GM21526 (cell line): ENCODE measurements around the gene TNP1.

Source experiments
- ATAC-seq: cut with Tn5 transposase; IDR thresholded peaks from one replicate; pipeline ENCODE4 v1.9.1; 2021; ENCODE audit warnings: moderate library complexity; ENCODE audit not compliant: unreplicated experiment, low FRiP score

Gene TNP1

GRCh38 chr2:216849987-216850386, 9.9 kb downstream of the TNP1 start:
- no peak for ATAC-seq

- no peak for ATAC-seq
Measured at GRCh38 chr2:216845426-216845825, 14.4 kb downstream of the TNP1 start.

- no peak for ATAC-seq
Measured at GRCh38 chr2:216842636-216843035, 17.2 kb downstream of the TNP1 start.

GRCh38 chr2:216839688-216840087, 20.2 kb downstream of the TNP1 start:
- no peak for ATAC-seq

- no peak for ATAC-seq
Measured at GRCh38 chr2:216838151-216838550, 21.7 kb downstream of the TNP1 start.

DNA sequence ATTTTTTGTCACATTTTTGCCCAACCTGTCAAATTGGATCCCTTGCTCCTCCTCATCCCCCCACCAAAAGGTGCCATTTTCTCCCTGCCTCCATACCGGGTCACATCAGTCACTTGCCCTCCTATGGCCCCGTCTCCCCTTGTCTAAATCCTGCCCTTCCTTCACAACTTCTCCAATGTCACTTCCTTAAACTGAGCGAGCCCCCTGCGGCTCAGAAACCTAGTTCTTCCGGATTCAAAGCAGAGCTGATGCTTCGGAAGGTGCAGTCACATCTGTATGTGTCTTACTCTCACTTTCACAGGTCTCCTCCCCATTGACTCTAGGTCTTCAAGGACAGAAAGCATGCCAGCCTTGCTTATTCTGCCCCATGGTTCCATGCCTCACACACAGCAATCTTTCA, 22.1 kb downstream of the TNP1 start:
- ATAC-seq, result no peak

GRCh38 chr2:216833061-216833460, 26.8 kb downstream of the TNP1 start:
- no peak for ATAC-seq

DNA sequence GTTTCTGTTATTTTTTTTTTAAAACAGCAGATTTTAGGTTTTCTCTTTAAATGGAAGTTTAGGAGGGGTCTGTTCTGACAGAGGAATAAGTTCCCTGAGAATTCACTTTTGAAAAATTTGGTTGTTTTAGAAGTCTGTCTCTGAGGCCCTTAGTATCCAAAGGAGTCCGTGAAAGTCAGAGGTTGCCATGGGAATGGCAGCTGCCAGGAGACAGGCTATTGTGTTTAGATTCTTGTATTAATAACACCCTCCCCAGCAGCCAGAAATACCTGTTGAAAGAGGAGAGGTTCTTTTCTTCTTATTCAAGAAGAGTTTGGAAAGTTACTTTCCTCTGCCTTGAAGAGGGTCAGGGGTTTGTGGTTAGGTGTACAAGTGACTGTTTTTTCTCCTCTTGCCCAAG, 29.5 kb downstream of the TNP1 start:
- no peak for ATAC-seq

DNA sequence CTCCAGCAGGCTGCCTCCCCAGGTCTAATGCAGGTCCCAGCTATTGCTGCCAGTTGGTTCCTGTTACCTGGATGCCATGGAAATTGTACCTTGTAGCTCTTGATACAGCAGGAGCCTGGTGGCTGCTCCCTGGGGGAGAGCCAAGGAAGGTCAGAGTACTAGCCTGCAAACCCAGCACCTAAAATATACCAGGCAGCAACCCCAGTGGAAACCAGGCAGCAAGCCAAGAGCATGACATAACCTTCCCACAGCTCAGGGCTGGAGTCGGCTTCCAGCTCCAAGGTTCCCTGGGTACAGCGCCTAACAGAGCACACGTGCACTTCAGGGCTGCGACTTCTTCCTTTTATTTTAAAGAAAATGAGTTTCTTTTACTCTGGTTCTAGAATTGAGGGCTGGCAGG, 30.3 kb downstream of the TNP1 start:
- no peak for ATAC-seq

DNA sequence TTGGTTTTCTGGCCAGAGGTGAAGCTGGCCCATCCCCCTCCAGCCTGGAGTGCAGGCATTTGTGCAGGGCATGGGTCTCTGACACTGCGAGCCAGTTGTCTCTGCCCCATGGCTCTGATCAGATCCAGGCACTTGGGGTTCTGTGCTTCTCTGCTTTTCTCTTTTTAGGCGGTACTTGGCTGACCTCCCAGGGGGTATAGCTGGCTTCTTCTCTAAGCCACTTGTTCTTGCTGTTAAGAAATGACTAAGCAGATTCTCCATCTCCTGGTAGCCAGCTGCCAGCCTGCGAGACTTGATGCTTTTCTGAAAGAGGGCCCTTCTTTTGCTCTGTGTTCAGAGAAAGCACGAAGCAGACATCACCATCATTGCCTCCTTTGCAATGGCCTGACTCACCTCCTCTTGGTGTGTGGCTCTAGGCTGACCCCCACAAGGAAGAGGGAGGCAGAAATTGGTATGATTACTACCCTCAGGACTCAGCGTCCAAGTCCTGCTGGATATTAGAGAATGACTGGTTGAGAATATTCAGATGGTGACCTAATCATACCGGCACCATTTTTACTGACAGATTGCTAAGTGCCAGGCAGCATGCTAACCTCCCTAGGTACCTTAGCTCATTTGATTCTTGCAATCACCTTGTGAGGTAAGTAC, 32.7 kb downstream of the TNP1 start:
- no peak for ATAC-seq

DNA sequence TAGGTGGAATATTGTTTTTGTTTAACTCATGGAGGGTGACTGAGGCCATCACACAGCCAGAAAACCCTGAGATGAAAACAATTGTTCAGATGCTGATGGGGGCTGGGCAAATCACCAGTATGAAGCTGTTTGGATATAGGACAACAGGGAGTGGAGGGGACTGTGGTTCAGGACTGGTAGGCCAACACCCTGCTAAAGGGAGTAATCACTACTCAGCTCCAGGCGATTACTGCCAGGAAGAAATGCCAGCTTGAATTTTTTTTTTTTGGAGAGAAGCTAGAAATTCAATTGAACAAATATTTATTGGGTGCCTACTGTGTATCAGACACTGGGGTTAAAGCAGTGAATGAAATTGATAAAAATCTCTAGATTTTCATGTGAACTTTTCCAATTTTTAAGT, 37.4 kb downstream of the TNP1 start:
- no peak for ATAC-seq

DNA sequence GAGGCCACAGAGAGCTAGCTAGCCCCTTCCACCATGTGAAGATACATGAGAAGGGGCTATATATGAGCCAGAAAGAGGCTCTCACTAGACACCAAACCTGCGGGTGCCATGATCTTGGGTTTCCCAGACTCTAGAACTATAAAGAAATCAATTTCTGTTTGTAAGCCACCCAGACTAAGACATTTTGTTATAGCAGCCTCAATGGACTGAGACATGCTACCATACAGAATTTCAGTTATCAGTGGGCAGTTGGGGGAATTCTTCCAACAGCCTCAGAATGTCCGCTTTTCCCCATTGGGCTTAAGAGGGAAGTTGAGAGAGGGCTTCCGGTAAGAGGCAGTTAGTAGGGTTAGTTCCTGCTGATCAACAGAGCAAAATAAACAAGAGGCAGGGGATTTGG, 39.2 kb downstream of the TNP1 start:
- no peak for ATAC-seq

GRCh38 chr2:216819766-216820165, 40.1 kb downstream of the TNP1 start:
- no peak for ATAC-seq

- no peak for ATAC-seq
Measured at GRCh38 chr2:216819055-216819454, 40.8 kb downstream of the TNP1 start.

GRCh38 chr2:216810399-216811160, 49.3 kb downstream of the TNP1 start:
- ATAC-seq, result no peak
